ENCODE measurements around the gene APOC1.

GRCh38 chr19:44905437-44906160 lies 8.8 kb upstream of the APOC1 start, which contains the start of gene APOE:
- no peak for TF ChIP-seq CTCF (IDR thresholded peaks at IDR 0.05)
- TF ChIP-seq POLR2A (IDR thresholded peaks at IDR 0.05) = peak; percentile 65
